Panc1 (cell line): Measurements from ENCODE around the gene MAPK8. TPM values are rescaled to one million over a fixed set of nuclear protein-coding genes. Genes with fewer than 3 reads are reported as not detected.

Source experiments
- ATAC-seq: fragments of 200-7000 bp; cut with Tn5 transposase; 2 replicates; pipeline ENCODE4 v1.9.1; 2020; ENCODE audit warnings: mild to moderate bottlenecking, moderate library complexity
- BruUV-seq: library from RNA; stranded (reverse); fragments of 400-500 nt; replicated peaks from 2 replicates; lab custom pipeline; 2021; lab: Mats Ljungman, UMichigan
- CTCF ChIA-PET: fragments of 300-600 bp; sonication (Branson Sonifier 250); formaldehyde crosslinking; loops from one replicate; lab custom pipeline; 2022; ENCODE audit warnings: antibody characterized with exemption; lab: Charles Lee
- POLR2A ChIA-PET: fragments of 300-600 bp; sonication (Branson Sonifier 250); formaldehyde crosslinking; loops from one replicate; lab custom pipeline; 2022; ENCODE audit warnings: antibody characterized with exemption; lab: Charles Lee
- DNase-seq: peaks from one replicate; pipeline ENCODE4 v3.0.0-alpha.2; 2010; ENCODE audit warnings: low read depth, low spot score
- H3K27ac ChIP-seq: 2 replicates; pipeline ENCODE4 v1.5.1; 2011; ENCODE audit warnings: mild to moderate bottlenecking, low read length, inconsistent platforms
- H3K27me3 ChIP-seq: fragments of 200-500 bp; sonication (Bioruptor generic); 2 replicates; pipeline ENCODE4 v1.6.0; 2014; ENCODE audit warnings: low read length, inconsistent platforms; ENCODE audit not compliant: control insufficient read depth, insufficient read depth
- H3K36me3 ChIP-seq: fragments of 200-500 bp; sonication (Bioruptor generic); 2 replicates; pipeline ENCODE4 v1.5.1; 2014; ENCODE audit warnings: inconsistent platforms, mild to moderate bottlenecking, low read length, moderate library complexity; ENCODE audit not compliant: control insufficient read depth, insufficient read depth
- H3K4me1 ChIP-seq: 2 replicates; pipeline ENCODE4 v1.5.1; 2011; ENCODE audit warnings: inconsistent platforms, mild to moderate bottlenecking, low read length, moderate library complexity; ENCODE audit not compliant: control insufficient read depth, insufficient read depth
- H3K4me3 ChIP-seq, 2 experiments: 2 replicates each; pipeline ENCODE4 v1.5.1; 2011 to 2012; ENCODE audit warnings: low read depth in 2 of 2, low read length in 2 of 2, mild to moderate bottlenecking in 2 of 2, inconsistent platforms in 1 of 2, moderate library complexity in 1 of 2
- H3K9me3 ChIP-seq: fragments of 200-500 bp; sonication (Bioruptor generic); 2 replicates; pipeline ENCODE4 v1.5.1; 2014; ENCODE audit warnings: low read depth, mild to moderate bottlenecking, inconsistent platforms, low read length, moderate library complexity; ENCODE audit not compliant: control insufficient read depth, insufficient read depth
- CTCF ChIP-seq: fragments of 450-650 bp; IDR thresholded peaks from 2 replicates; pipeline ENCODE4 v1.5.1; 2017; ENCODE audit warnings: mild to moderate bottlenecking
- POLR2AphosphoS5 ChIP-seq: IDR thresholded peaks from 2 replicates; pipeline ENCODE4 v1.6.1; 2012; ENCODE audit warnings: mild to moderate bottlenecking, low read depth, low read length, moderate library complexity
- REST ChIP-seq, 2 experiments: IDR thresholded peaks; 2 replicates each; pipeline ENCODE4 v1.6.1; 2011 to 2012; ENCODE audit warnings: low read depth in 2 of 2, control low read depth in 1 of 2, low read length in 1 of 2, mild to moderate bottlenecking in 1 of 2, moderate library complexity in 1 of 2; ENCODE audit not compliant: insufficient read depth in 1 of 2
- SIN3A ChIP-seq: IDR thresholded peaks from 2 replicates; pipeline ENCODE4 v1.6.1; 2012; ENCODE audit warnings: low read depth, mild to moderate bottlenecking, low read length, moderate library complexity, borderline replicate concordance; ENCODE audit not compliant: insufficient read depth
- TCF7L2 ChIP-seq: IDR thresholded peaks from 2 replicates; pipeline ENCODE4 v1.6.1; 2011; ENCODE audit warnings: mild to moderate bottlenecking, low read depth, low read length, inconsistent platforms
- in situ Hi-C: cut with HindIII; loops from 2 replicates; pipeline ENCODE4 v1.10.0; 2016; ENCODE audit warnings: low sequenced_read_pairs, low pct_unique_long_range_greater_than_20kb
- intact Hi-C: fragments of 100-400 bp; cut with micrococcal nuclease; formaldehyde crosslinking; loops from one replicate; pipeline ENCODE4 v1.10.0; 2022; ENCODE audit not compliant: unreplicated experiment
- total RNA-seq: library from RNA; stranded (reverse); gene quantifications from one replicate; pipeline ENCODE4 v1.2.1, GENCODE V29; 2021; ENCODE audit not compliant: unreplicated experiment

The MAPK8 gene
- total RNA-seq, 1 experiment from 2014 or later, result 66.6 TPM

- BruUV-seq, result no TSS peak
- CTCF ChIA-PET, result no interaction called here
Measured at GRCh38 chr10:48404646-48405045, 98.2 kb downstream of the MAPK8 start.

GRCh38 chr10:48406204-48406603 lies 99.7 kb downstream of the MAPK8 start:
- BruUV-seq, result no TSS peak
- Histone ChIP-seq H3K27me3 (no peaks in the 10 kb centered on the region), H3K36me3 (no peaks in the 10 kb centered on the region; the same call in 1 of the 2 replicates), H3K9me3 (no peaks in the 10 kb centered on the region; the same call in 1 of the 2 replicates), H3K4me3 (no peak overlapping the region), H3K4me1 (no peaks in the 10 kb centered on the region), H3K27ac (no peak overlapping the region)
- in situ Hi-C loops (no loop called here), intact Hi-C loops (no loop called here)
- CTCF ChIA-PET, result no interaction called here
- no peak for TF ChIP-seq CTCF
- TF ChIP-seq SIN3A, result no peak
- TF ChIP-seq REST (IDR thresholded peaks at IDR 0.05; ENCODE audit: insufficient read depth in 1 of 2, low read depth in 2 of 2, low read length in 1 of 2), result no peak
- no peak for TF ChIP-seq TCF7L2
- no peak for TF ChIP-seq POLR2AphosphoS5
- ATAC-seq (peak; percentile 71), DNase-seq (peak; percentile 15)
- POLR2A ChIA-PET, result no interaction called here

More at GRCh38 chr10:48404646-48405045, 98.2 kb downstream of the MAPK8 start:
- DNase-seq (no peak), ATAC-seq (no peak)
- Histone ChIP-seq H3K4me3 (no peak overlapping the region), H3K27ac (no peak overlapping the region), H3K9me3 (no peaks in the 10 kb centered on the region), H3K27me3 (no peaks in the 10 kb centered on the region), H3K36me3 (no peaks in the 10 kb centered on the region; the same call in 1 of the 2 replicates), H3K4me1 (peaks cover 13% of the 10 kb centered on the region)
- intact Hi-C loops (no loop called here), in situ Hi-C loops (no loop called here)
- POLR2A ChIA-PET, result no interaction called here
- TF ChIP-seq REST (IDR thresholded peaks at IDR 0.05; ENCODE audit: insufficient read depth in 1 of 2, low read depth in 2 of 2, low read length in 1 of 2) (no peak), TCF7L2 (no peak), CTCF (no peak), SIN3A (no peak), POLR2AphosphoS5 (no peak)
